HCT116 (cell line): Measurements from ENCODE around the gene TMEM126B. TPM values are rescaled to one million over a fixed set of nuclear protein-coding genes. Genes with fewer than 3 reads are reported as not detected.

ENCODE experiments used
- ATAC-seq: fragments of 200-7000 bp; cut with Tn5 transposase; 2 replicates; pipeline ENCODE4 v1.9.1; 2020; ENCODE audit warnings: mild to moderate bottlenecking, moderate library complexity
- BruUV-seq: library from RNA; stranded (reverse); fragments of 400-500 nt; replicated peaks from 2 replicates; lab custom pipeline; 2021; lab: Mats Ljungman, UMichigan
- CTCF ChIA-PET: fragments of 300-600 bp; sonication (Branson Sonifier 250); formaldehyde crosslinking; loops from one replicate; lab custom pipeline; 2021; ENCODE audit warnings: antibody characterized with exemption; lab: Charles Lee
- POLR2A ChIA-PET: fragments of 300-600, 350-600 bp; sonication (Branson Sonifier 250); formaldehyde crosslinking; loops from one replicate; lab custom pipeline; 2021; ENCODE audit warnings: antibody characterized with exemption; lab: Charles Lee
- RAD21 ChIA-PET, 2 experiments: fragments of 300-600 bp; sonication (Branson Sonifier 250); formaldehyde crosslinking; loops; one replicate each; lab custom pipeline; 2023; ENCODE audit warnings: low total read pairs in 2 of 2; ENCODE audit not compliant: uncharacterized antibody in 2 of 2, unreplicated experiment in 2 of 2, low non-redundant PET in 1 of 2; lab: Charles Lee
- DNase-seq: peaks from one replicate; pipeline ENCODE4 v3.0.0-alpha.2; 2010; ENCODE audit warnings: low read depth, low spot score
- H2AFZ ChIP-seq: fragments of 200-600 bp; shearing (Covaris generic), sonication (generic); 2 replicates; pipeline ENCODE4 v1.6.1; 2017; ENCODE audit warnings: low read depth, mixed run types, mixed read lengths, antibody characterized with exemption, low read length; ENCODE audit not compliant: poor library complexity, severe bottlenecking
- H3K27ac ChIP-seq: 2 replicates; pipeline ENCODE4 v1.5.1; 2012; ENCODE audit warnings: low read depth, low read length
- H3K27me3 ChIP-seq: fragments of 200-600 bp; sonication (generic); 2 replicates; pipeline ENCODE4 v1.6.1; 2016; ENCODE audit warnings: mixed run types, low read length, mixed read lengths; ENCODE audit not compliant: insufficient read depth
- H3K36me3 ChIP-seq, 2 experiments: fragments of 200-500 bp in 1 of 2; fragments of 200-600 bp in 1 of 2; sonication (Bioruptor generic) in 1 of 2; sonication (generic) in 1 of 2; 2 replicates each; pipeline versions ENCODE4 v1.5.1 to v1.6.1; 2014 to 2016; ENCODE audit warnings: low read length in 2 of 2, inconsistent platforms in 1 of 2, mixed read lengths in 1 of 2, mixed run types in 1 of 2; ENCODE audit not compliant: insufficient read depth in 2 of 2, control insufficient read depth in 1 of 2
- H3K4me1 ChIP-seq, 2 experiments: fragments of 200-600 bp in 1 of 2; sonication (generic) in 1 of 2; 2 replicates each; pipeline versions ENCODE4 v1.5.1 to v1.6.1; 2012 to 2017; ENCODE audit warnings: low read length in 2 of 2, inconsistent platforms in 1 of 2, mild to moderate bottlenecking in 1 of 2, mixed read lengths in 1 of 2, mixed run types in 1 of 2, moderate library complexity in 1 of 2; ENCODE audit not compliant: insufficient read depth in 2 of 2, control insufficient read depth in 1 of 2
- H3K4me2 ChIP-seq: fragments of 200-600 bp; sonication (generic); 2 replicates; pipeline ENCODE4 v1.6.1; 2017; ENCODE audit warnings: mixed run types, low read length, mixed read lengths
- H3K4me3 ChIP-seq, 2 experiments: fragments of 200-600 bp in 1 of 2; sonication (generic) in 1 of 2; replicated peaks in 1 of 2; 2 replicates each; pipeline ENCODE4 v1.5.1; 2011 to 2016; ENCODE audit warnings: low read length in 2 of 2, control low read depth in 1 of 2, low read depth in 1 of 2, mild to moderate bottlenecking in 1 of 2, mixed read lengths in 1 of 2, mixed run types in 1 of 2
- H3K79me2 ChIP-seq: fragments of 200-600 bp; sonication (generic); 2 replicates; pipeline ENCODE4 v1.6.1; 2017; ENCODE audit warnings: mild to moderate bottlenecking, mixed run types, low read length, moderate library complexity, mixed read lengths; ENCODE audit not compliant: insufficient read depth
- H3K9ac ChIP-seq: fragments of 200-600 bp; sonication (generic); 2 replicates; pipeline ENCODE4 v1.6.1; 2016; ENCODE audit warnings: low read length, mixed read lengths
- H3K9me2 ChIP-seq: fragments of 200-600 bp; sonication (generic), shearing (Covaris generic); 2 replicates; pipeline ENCODE4 v1.6.1; 2017; ENCODE audit warnings: mixed run types, mild to moderate bottlenecking, moderate library complexity; ENCODE audit not compliant: insufficient read depth
- H3K9me3 ChIP-seq, 2 experiments: fragments of 200-500 bp in 1 of 2; fragments of 200-600 bp in 1 of 2; sonication (Bioruptor generic) in 1 of 2; sonication (generic) in 1 of 2; 2 replicates each; pipeline ENCODE4 v1.6.1; 2014 to 2017; ENCODE audit warnings: low read length in 2 of 2, mixed read lengths in 2 of 2, inconsistent platforms in 1 of 2, low read depth in 1 of 2, mild to moderate bottlenecking in 1 of 2, mixed run types in 1 of 2, moderate library complexity in 1 of 2; ENCODE audit not compliant: control insufficient read depth in 1 of 2, insufficient read depth in 1 of 2
- H4K20me1 ChIP-seq: fragments of 200-600 bp; sonication (generic), shearing (Covaris generic); 2 replicates; pipeline ENCODE4 v1.6.1; 2017; ENCODE audit warnings: mixed run types, mild to moderate bottlenecking, moderate library complexity; ENCODE audit not compliant: insufficient read depth
- ATF3 ChIP-seq: IDR thresholded peaks from 2 replicates; pipeline ENCODE4 v1.6.1; 2012
- JUND ChIP-seq: IDR thresholded peaks from 2 replicates; pipeline ENCODE4 v1.6.1; 2012
- YY1 ChIP-seq: IDR thresholded peaks from 2 replicates; pipeline ENCODE4 v1.6.1; 2011; ENCODE audit warnings: low read length, low read depth, moderate library complexity, mild to moderate bottlenecking; ENCODE audit not compliant: insufficient replicate concordance; ENCODE audit errors: extremely low read depth
- ZNF274 ChIP-seq: fragments of 200-500 bp; sonication (Bioruptor generic); IDR thresholded peaks from 2 replicates; pipeline ENCODE4 v1.6.1; 2014; ENCODE audit warnings: mild to moderate bottlenecking, low read depth, low read length, inconsistent platforms
- intact Hi-C: fragments of 100-400 bp; cut with micrococcal nuclease; formaldehyde crosslinking; loops from 2 replicates; pipeline ENCODE4 v1.10.0; 2022
- total RNA-seq: library from RNA; stranded (reverse); gene quantifications from one replicate; pipeline ENCODE4 v1.2.1, GENCODE V29; 2021; ENCODE audit not compliant: unreplicated experiment
- TF ChIP-seq, protein P1 (sequence below): IDR thresholded peaks from 2 replicates; pipeline ENCODE4 v1.6.1; 2012
- TF ChIP-seq, protein P2 (sequence below): IDR thresholded peaks from 2 replicates; pipeline ENCODE4 v1.6.1; 2012; ENCODE audit warnings: low read depth
- TF ChIP-seq, protein P3 (sequence below): IDR thresholded peaks from 2 replicates; pipeline ENCODE4 v1.6.1; 2011; ENCODE audit warnings: mild to moderate bottlenecking, low read length, moderate library complexity; ENCODE audit not compliant: insufficient replicate concordance; ENCODE audit errors: extremely low read depth

Gene TMEM126B
- total RNA-seq, 1 experiment from 2014 or later: 49.0 TPM

GRCh38 chr11:85628771-85629341, 463 bp downstream of the TMEM126B start:
- H3K4me2 ChIP-seq: peak overlapping the region; percentile 93
- H3K27me3 ChIP-seq: no peaks in the 10 kb centered on the region
- POLR2A ChIA-PET: interaction anchor here (1.1 to 1.3 kb wide), 2 partner anchors 14 to 20 kb away, joined by 5 read pairs; partner anchors contain the start of gene TMEM126A
- TF ChIP-seq ZNF274 (no peak), ATF3 (no peak), YY1 (no peak), JUND (no peak)
- TF ChIP-seq, protein P1, sequence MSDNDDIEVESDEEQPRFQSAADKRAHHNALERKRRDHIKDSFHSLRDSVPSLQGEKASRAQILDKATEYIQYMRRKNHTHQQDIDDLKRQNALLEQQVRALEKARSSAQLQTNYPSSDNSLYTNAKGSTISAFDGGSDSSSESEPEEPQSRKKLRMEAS: peak; percentile 11
- TF ChIP-seq, protein P2, sequence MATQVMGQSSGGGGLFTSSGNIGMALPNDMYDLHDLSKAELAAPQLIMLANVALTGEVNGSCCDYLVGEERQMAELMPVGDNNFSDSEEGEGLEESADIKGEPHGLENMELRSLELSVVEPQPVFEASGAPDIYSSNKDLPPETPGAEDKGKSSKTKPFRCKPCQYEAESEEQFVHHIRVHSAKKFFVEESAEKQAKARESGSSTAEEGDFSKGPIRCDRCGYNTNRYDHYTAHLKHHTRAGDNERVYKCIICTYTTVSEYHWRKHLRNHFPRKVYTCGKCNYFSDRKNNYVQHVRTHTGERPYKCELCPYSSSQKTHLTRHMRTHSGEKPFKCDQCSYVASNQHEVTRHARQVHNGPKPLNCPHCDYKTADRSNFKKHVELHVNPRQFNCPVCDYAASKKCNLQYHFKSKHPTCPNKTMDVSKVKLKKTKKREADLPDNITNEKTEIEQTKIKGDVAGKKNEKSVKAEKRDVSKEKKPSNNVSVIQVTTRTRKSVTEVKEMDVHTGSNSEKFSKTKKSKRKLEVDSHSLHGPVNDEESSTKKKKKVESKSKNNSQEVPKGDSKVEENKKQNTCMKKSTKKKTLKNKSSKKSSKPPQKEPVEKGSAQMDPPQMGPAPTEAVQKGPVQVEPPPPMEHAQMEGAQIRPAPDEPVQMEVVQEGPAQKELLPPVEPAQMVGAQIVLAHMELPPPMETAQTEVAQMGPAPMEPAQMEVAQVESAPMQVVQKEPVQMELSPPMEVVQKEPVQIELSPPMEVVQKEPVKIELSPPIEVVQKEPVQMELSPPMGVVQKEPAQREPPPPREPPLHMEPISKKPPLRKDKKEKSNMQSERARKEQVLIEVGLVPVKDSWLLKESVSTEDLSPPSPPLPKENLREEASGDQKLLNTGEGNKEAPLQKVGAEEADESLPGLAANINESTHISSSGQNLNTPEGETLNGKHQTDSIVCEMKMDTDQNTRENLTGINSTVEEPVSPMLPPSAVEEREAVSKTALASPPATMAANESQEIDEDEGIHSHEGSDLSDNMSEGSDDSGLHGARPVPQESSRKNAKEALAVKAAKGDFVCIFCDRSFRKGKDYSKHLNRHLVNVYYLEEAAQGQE: no peak
- TF ChIP-seq, protein P3, sequence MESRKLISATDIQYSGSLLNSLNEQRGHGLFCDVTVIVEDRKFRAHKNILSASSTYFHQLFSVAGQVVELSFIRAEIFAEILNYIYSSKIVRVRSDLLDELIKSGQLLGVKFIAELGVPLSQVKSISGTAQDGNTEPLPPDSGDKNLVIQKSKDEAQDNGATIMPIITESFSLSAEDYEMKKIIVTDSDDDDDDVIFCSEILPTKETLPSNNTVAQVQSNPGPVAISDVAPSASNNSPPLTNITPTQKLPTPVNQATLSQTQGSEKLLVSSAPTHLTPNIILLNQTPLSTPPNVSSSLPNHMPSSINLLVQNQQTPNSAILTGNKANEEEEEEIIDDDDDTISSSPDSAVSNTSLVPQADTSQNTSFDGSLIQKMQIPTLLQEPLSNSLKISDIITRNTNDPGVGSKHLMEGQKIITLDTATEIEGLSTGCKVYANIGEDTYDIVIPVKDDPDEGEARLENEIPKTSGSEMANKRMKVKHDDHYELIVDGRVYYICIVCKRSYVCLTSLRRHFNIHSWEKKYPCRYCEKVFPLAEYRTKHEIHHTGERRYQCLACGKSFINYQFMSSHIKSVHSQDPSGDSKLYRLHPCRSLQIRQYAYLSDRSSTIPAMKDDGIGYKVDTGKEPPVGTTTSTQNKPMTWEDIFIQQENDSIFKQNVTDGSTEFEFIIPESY: no peak
- TF ChIP-seq, all 23 proteins: peak for 1
- H3K27ac ChIP-seq: peak overlapping the region; percentile 47
- no peaks in the 10 kb centered on the region for H3K9me2 ChIP-seq
- TSS peak; percentile 75 for BruUV-seq
- H3K9ac ChIP-seq: peak overlapping the region; percentile 71
- ChIA-PET RAD21 (no interaction called here), CTCF (no interaction called here)
- ATAC-seq (peak; percentile 10), DNase-seq (no peak)
- H3K4me3 ChIP-seq: peak overlapping the region; percentile 79 to 95
- H3K9me3 ChIP-seq: no peaks in the 10 kb centered on the region
- intact Hi-C loops: loop anchor here (2.0 kb wide), 1 partner anchor 36 kb away; the partner anchor contains the start of gene CREBZF
- H3K4me1 ChIP-seq: peaks cover 6 to 19% of the 10 kb centered on the region in 2 experiments; a peak in 3 of 4 replicates
- no peak overlapping the region for H2AFZ ChIP-seq
- peaks cover 48% of the 10 kb centered on the region for H3K79me2 ChIP-seq
- no peaks in the 10 kb centered on the region for H4K20me1 ChIP-seq
- peaks cover 2 to 6% of the 10 kb centered on the region in 2 experiments; a peak in 1 of 4 replicates for H3K36me3 ChIP-seq
